Measurements from ENCODE around the gene ARHGAP12. TPM values are rescaled to one million over a fixed set of nuclear protein-coding genes. Genes with fewer than 3 reads are reported as not detected.

Gene ARHGAP12
- polyA plus RNA-seq, 1 donor from 2014 or later = 62.6 TPM

GRCh38 chr10:31833753-31834152 lies 94.9 kb downstream of the ARHGAP12 start:
- no peaks in the 10 kb centered on the region for H3K27me3 ChIP-seq (ENCODE audit: insufficient read depth, low read depth, low read length)
- H3K9ac ChIP-seq (ENCODE audit: low read length) = no peak overlapping the region
- H3K4me3 ChIP-seq (ENCODE audit: low read length) = no peak overlapping the region
- no peak overlapping the region for H3K27ac ChIP-seq (ENCODE audit: low read length)
- H3K79me2 ChIP-seq (replicated peaks; ENCODE audit: insufficient read depth, low read length) = no peaks in the 10 kb centered on the region
- H3K4me2 ChIP-seq (ENCODE audit: low read length) = no peak overlapping the region
- H4K20me1 ChIP-seq (ENCODE audit: insufficient read depth) = no peaks in the 10 kb centered on the region
- no peak overlapping the region for H2AFZ ChIP-seq (ENCODE audit: low read depth, low read length)
- no peaks in the 10 kb centered on the region for H3K9me3 ChIP-seq (ENCODE audit: low read length)
- H3K9me2 ChIP-seq (ENCODE audit: insufficient read depth, low read length) = no peaks in the 10 kb centered on the region
- H3F3A ChIP-seq (ENCODE audit: insufficient read depth, low read length, poor library complexity, severe bottlenecking) = no peaks in the 10 kb centered on the region
- TF ChIP-seq EP300 (conservative IDR thresholded peaks at IDR 0.05; ENCODE audit: poor library complexity, severe bottlenecking) (no peak), POLR2AphosphoS5 (IDR thresholded peaks at IDR 0.05) (no peak), EZH2 (IDR thresholded peaks at IDR 0.05; ENCODE audit: borderline replicate concordance, insufficient read depth, low read length, poor library complexity, severe bottlenecking) (no peak), CTCF (IDR thresholded peaks at IDR 0.05; ENCODE audit: poor library complexity, severe bottlenecking) (no peak), SMC3 (conservative IDR thresholded peaks at IDR 0.05; ENCODE audit: poor library complexity) (no peak), MXI1 (conservative IDR thresholded peaks at IDR 0.05; ENCODE audit: poor library complexity, severe bottlenecking) (no peak), TAF1 (IDR thresholded peaks at IDR 0.05; ENCODE audit: low read depth) (no peak), RAD21 (conservative IDR thresholded peaks at IDR 0.05) (no peak), REST (IDR thresholded peaks at IDR 0.05; ENCODE audit: borderline replicate concordance) (no peak)
- no peaks in the 10 kb centered on the region for H3K36me3 ChIP-seq (ENCODE audit: insufficient read depth, low read length)

GRCh38 chr10:31832261-31832660 lies 96.4 kb downstream of the ARHGAP12 start:
- Histone ChIP-seq H3K9me3 (ENCODE audit: low read length) (no peaks in the 10 kb centered on the region), H3K79me2 (replicated peaks; ENCODE audit: insufficient read depth, low read length) (no peaks in the 10 kb centered on the region), H3K9me2 (ENCODE audit: insufficient read depth, low read length) (no peaks in the 10 kb centered on the region), H2AFZ (ENCODE audit: low read depth, low read length) (no peak overlapping the region), H4K20me1 (ENCODE audit: insufficient read depth) (no peaks in the 10 kb centered on the region), H3K9ac (ENCODE audit: low read length) (no peak overlapping the region), H3K27ac (ENCODE audit: low read length) (no peak overlapping the region), H3F3A (ENCODE audit: insufficient read depth, low read length, poor library complexity, severe bottlenecking) (no peaks in the 10 kb centered on the region), H3K36me3 (ENCODE audit: insufficient read depth, low read length) (no peaks in the 10 kb centered on the region), H3K27me3 (ENCODE audit: insufficient read depth, low read depth, low read length) (no peaks in the 10 kb centered on the region), H3K4me2 (ENCODE audit: low read length) (no peak overlapping the region), H3K4me3 (ENCODE audit: low read length) (no peak overlapping the region)
- TF ChIP-seq EZH2 (IDR thresholded peaks at IDR 0.05; ENCODE audit: borderline replicate concordance, insufficient read depth, low read length, poor library complexity, severe bottlenecking) = no peak
- TF ChIP-seq EP300 (conservative IDR thresholded peaks at IDR 0.05; ENCODE audit: poor library complexity, severe bottlenecking) = no peak
- TF ChIP-seq POLR2AphosphoS5 (IDR thresholded peaks at IDR 0.05) = no peak
- TF ChIP-seq RAD21 (conservative IDR thresholded peaks at IDR 0.05) = no peak
- no peak for TF ChIP-seq MXI1 (conservative IDR thresholded peaks at IDR 0.05; ENCODE audit: poor library complexity, severe bottlenecking)
- no peak for TF ChIP-seq SMC3 (conservative IDR thresholded peaks at IDR 0.05; ENCODE audit: poor library complexity)
- TF ChIP-seq CTCF (IDR thresholded peaks at IDR 0.05; ENCODE audit: poor library complexity, severe bottlenecking) = no peak
- no peak for TF ChIP-seq TAF1 (IDR thresholded peaks at IDR 0.05; ENCODE audit: low read depth)
- no peak for TF ChIP-seq REST (IDR thresholded peaks at IDR 0.05; ENCODE audit: borderline replicate concordance)

Measured in neural cell (in vitro differentiated cells).